GM19463 (cell line): ENCODE data around the gene JAZF1.
"Not testable (repeated sequence)": the region's sequence is repeated elsewhere in the genome, so short reads cannot be mapped to it uniquely, and the experiment has no call there.

ENCODE experiments used
- ATAC-seq: cut with Tn5 transposase; IDR thresholded peaks from one replicate; pipeline ENCODE4 v1.9.1; 2021; ENCODE audit warnings: mild to moderate bottlenecking, moderate library complexity; ENCODE audit not compliant: unreplicated experiment

The JAZF1 gene

DNA sequence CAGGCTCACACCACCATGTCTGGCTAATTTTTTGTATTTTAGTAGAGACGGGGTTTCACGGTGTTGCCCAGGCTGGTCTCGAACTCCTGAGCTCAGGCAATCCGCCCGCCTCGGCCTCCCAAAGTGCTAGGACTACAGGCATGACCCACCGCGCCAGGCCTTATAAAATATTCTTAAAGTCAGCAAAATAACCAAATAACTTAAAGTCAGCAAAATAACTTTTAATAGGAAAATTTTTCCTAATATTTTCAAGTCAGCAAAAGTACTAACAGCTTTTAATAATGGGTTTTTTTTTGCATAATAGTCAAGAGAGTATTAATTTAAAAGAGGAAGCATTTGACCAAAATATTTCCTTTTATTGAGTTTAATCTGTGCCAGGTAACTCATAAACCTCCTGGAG, 258.2 kb downstream of the JAZF1 start:
- not testable (repeated sequence) for ATAC-seq

DNA sequence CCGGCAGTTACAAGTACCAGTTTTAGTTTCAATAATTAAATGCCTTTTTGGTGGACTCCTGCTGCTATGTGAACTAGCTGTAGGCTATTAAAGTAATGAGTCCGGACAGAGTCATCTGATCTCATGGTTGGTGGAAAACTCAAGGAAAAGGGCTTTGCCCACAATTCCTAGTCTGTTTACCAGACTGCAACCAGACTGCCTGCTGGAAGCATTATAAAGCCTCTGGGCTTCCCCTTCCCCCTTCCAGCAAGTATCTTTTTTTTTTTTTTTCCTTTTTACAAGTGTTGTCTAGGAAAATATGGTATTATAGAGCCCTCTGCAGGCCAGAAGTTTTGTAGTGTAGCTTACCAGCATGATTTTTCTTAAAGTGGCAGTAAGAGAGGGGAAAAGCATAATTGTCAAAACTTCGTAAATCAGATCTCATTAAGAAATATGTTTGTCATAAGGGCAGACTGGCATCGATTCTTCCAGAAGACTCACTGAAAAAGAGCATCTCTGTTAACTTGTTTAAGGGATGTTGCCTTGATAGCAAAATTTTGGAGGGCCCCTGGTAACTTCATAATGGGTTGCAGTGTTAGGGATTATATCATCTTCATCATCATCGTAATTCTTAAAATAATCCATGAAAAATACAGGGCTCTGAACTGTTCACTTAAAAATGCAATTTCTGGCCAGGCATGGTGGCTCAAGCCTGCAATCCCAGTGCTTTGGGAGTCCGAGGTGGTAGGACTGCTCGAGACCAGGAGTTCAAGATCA, 259.3 kb downstream of the JAZF1 start:
- no peak for ATAC-seq

DNA sequence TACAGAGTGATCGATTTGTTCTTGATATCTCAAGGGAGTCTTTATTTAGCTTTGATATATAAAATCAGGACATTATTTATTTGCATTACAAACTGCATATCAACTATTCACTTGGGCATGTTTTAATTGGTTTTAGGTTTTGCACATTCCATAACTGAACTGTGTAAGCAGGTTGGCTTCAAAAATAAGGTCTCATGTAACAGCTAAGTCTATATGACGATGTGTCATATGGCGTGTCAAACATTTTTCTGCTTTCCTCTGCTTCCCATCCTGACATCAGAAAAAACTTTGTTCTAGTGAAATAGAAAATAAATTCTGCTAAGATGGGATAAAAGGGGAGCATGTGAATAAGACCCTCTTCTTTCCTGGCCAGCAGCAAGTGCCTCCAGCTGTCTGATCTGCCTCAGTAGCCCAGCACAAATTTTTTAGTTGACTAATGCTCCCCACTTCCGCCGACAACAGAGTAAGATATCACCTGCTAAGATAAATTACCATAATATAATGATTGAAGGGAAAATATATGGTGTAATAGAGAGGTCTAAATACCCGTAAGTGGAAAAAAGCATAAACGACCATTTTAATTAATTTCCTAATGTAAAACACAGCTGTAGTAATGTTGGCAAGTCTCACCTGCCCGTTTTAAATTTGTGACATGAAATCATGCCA, 260.2 kb downstream of the JAZF1 start:
- ATAC-seq, result no peak

DNA sequence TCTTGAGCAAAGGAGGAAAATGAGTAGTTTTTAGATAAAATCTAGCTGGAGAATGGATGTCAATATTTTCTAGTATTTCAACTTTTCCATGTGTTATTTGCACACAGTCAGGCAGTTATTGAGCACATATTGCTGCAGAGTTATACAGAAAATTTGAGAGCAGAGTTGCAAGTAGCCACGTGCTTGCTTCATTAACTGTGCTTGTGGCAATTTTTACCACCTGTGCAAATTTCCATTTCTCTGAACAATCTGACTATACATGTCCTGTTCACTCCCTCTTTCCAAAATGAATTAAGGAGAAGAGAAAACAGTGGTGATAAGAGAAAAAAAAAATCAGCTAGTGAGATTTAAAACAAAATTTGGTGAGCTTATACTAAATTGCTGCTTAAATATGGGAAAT, 262.1 kb downstream of the JAZF1 start:
- no peak for ATAC-seq

DNA sequence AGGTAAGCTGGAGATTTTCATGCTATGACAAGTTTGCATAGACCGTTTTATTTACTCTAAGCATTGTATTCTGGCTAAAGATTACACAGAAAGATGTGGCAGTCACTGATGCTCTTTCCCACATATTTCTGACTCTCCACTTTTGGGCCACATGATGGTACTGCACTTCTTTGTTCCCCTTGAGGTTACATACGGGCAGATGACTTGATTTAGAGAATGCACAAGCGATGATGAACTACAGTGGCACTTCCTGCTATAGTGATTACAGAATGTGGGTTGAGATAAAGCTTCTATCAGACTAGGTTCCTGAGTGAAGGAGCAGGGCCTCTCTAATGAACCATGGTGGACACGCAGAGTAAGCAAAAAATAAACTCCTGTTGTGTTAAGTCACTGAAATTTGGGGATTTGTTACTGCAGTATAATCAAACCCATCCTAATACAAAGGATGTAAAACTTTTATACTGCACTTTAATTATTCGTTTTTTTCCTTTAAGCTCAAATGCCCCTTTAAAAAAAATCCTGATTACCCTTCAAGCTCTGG, 262.8 kb downstream of the JAZF1 start:
- no peak for ATAC-seq

DNA sequence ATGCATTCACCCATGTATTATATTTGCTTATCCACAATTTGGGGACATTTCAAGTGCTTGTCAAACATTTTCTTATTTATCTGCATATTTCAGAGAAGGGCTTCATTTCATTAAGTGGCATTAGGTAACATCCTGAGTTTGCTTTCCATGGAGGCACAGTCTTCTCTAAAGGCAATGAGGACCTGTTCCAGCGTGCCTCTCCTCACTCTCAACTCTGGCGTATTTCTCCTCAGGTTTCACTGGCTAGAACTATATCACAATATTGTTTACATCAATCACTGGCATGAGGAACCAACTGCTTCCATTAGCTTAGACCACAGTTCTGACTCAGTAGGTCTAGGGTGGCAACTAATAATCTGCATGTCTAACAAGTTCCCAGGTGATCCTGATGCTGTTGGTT, 263.5 kb downstream of the JAZF1 start:
- no peak for ATAC-seq

DNA sequence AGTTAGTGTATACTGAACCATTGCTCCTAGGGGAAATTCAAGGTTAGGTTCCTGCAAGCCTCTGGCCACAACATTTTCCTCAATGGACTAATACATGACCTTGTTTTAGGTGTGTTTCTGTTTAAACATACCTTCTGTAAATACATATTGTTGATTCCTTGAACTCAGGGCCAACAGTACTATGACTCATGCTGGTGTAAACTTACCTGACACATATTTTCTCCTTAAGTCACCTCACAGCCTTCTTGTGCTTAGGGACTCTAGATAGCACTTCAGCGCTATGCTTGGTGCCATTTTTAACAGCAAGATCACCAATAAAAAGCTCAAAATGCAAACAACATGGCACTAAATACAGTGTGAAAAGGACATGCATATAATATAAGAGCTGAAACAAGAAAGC, 264.2 kb downstream of the JAZF1 start:
- no peak for ATAC-seq

DNA sequence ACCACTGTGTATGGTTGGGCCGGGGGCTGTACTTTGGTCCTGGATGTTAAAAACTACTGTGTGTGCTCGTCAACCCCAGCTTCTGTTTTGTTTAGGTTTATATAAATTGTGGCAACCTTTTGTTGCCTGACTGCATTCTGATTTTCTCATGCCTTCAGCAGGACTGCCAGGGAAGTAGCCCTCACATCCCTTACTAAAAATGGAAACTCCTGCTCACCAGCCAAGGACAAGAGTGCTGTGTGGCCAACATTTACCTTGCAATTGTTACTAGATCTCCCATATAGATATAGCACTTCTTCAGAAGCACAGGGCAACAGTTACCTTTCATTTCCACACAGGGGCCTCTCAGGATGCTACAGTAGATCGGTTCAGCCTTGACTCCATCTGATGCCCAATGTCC, 266.2 kb downstream of the JAZF1 start:
- ATAC-seq, result no peak

DNA sequence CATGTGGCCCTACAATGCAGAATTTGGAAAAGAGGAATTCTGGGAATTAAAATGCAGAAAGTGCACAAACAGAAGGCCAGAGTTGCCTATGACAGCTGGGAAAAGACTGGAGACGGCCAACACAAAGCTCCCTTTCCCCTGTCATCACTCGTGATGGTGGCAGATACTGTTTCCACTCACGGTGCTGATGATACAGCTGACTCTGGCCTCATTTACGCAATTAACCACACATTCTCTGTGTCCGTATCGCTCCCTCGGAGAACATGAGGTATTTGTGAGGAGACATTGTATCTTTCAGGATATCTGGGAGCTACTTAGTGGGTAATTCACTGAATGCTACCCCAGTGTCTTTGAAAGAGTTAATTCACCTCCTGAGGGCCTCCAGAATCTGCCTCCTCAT, 267.8 kb downstream of the JAZF1 start:
- no peak for ATAC-seq

DNA sequence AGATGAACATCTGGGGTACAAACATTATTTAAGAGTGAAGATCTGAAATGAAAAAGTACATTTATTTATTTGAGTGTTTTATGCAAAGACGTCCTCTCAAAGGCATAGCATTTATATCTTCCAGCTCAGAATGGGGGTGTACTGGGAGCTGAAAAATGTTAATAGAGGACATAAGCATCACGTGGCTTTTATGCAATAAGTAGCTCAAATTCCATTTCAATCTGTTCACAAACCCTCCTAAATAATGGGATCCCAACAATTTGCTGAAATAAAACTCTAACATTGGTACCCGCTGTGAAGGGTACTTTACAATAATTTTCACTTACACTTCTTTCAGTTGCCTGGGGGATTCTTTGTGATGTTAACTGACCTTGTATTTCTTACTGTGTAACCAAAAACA, 268.7 kb downstream of the JAZF1 start:
- no peak for ATAC-seq

DNA sequence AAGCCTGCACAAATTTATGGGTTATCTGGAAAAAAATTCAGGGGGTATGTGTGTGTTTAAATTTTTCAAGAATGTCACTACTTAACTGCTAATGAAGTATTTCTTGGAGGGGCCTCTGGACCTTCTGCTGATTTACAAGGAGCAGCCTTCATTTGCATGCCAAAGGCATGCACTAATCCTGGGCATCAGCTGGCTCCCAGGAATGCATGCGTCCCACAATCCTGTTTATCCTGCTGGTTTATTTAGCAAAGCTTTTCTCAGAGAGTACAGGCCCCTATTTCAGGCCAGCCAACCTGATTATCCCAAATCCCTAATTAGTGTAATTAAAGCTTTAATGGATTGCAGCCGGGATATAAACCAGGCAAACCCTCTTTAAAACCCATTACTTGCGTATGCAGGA, 270.3 kb downstream of the JAZF1 start:
- no peak for ATAC-seq

DNA sequence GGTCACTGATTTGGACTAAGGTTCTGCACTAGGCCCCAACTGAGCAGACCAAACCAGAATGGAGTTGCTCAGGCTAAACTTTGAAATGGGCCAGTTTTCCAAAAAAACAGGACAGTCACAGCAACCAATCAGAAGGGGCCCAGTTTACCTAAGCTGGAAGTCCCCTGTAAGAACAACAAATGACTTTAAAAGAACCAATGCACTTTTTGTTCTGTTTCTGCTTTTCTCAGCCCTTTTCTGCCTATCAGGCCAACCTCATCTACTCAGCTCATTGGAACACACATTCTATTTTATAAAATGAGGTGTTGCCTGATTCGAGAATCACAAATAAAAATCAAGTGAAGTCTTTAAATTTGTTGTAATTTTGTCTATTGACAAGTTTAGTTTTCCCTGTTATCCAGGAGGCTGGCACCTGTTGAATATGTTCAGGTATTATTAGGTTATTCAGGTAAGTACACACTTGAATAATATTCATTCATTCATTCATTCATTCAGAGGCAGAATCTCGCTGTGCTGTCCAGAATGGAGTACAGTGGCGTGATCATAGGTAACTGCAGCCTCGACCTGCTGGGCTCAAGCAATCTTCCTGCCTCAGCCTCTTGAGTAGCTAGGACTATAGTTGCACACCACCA, 271.9 kb downstream of the JAZF1 start:
- no peak for ATAC-seq

DNA sequence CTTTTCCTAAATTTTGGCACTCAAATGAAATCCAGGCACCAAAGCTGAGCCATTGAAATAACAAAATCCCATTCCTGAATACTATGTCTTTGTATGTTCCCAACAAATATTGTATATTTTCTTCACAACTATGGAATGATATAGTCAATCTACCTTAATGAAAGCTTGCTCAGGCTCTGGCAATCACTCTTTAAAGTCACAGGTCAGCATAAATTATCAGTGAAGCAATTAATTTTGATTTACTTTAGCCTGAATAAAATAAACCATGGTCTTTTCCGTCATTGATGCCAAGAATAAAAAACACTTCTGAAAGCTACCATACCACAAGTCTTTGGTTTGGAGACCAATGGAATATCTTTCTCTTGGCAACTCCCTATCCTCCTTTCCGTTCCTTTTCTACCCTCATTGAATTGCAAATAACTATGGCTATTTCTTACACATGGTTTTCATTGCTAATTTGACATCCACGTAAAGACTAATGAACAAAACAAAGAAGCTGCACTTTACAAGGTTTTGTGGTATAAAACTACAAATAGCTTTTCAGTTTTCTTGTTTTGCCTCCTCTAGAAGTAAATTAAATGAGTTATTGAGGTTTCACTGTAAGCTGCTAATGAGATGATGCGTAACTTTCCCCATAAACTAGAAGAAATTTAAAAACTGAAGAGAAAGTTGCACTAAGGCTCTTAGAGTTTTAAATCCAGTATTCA, 274.1 kb downstream of the JAZF1 start:
- ATAC-seq, result no peak

DNA sequence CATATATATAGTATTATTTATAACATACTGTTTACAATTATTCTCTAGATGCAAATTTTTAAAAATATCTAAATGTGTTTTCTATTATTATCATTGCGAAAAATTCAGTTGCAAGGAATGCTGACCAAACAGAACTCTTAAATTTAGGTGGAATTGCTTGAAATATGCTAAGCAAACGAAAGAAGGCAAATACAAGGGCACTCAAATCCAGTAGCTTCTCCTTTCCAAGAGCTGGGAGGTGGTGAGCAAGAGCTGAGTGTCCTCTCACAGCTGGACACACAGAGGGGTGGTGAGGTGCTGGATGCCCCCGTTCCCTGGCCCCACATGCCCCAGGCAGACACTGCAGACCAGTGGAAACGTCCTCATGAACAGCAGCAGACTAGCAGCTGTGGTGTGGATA, 274.6 kb downstream of the JAZF1 start:
- no peak for ATAC-seq

DNA sequence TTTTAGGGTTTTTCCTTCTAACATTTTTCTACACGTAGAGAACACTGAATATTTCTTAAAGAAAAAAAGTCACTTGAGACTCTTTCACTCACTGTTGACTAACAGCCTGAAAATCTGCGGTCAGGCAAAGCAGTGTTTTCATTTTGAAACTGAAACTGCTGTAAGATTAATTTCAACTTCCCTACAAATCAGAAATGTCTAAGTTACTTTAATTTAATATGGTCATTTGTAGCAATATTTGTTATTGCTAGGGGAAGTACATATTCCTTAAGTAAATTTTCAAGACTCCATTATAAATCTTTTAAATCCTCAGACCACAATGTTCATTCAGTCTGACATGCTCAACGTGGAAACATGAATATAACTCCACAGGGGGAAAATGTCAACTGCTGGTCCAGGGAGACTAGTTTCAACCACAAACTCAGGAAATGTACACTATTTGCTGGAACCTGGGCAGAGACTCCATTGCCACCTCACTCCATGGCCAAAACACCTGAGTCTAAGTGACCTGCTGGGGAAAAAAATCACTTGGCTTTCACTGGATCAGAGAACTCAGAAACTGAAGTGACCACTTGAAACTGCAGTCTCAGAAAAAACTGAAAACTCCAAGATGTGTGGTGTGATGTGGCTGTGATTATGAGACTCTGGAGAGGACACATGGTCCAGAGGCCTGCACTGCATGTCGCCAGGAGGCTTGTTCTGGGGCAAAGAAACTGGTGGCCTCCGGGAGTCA, 279.4 kb downstream of the JAZF1 start:
- peak; percentile 88 for ATAC-seq

DNA sequence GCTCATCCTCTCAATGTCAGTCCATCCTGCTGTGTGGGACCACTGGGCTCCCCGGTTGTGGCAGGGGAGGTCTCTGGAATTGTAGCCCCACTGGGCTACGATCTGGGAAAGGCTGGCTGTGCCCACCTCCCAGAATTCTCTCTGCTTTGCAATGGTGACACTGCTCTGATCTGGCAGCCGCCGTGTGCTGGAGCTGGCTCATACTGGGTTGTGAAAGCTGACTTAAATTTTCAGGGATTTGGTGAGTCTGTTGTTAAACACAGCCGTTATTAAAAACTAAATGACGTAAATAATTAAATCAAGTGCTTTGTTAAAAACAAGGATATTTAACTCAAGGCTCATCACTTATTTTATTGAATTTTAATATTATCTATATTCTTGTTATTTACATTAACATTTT, 280.6 kb downstream of the JAZF1 start:
- no peak for ATAC-seq

DNA sequence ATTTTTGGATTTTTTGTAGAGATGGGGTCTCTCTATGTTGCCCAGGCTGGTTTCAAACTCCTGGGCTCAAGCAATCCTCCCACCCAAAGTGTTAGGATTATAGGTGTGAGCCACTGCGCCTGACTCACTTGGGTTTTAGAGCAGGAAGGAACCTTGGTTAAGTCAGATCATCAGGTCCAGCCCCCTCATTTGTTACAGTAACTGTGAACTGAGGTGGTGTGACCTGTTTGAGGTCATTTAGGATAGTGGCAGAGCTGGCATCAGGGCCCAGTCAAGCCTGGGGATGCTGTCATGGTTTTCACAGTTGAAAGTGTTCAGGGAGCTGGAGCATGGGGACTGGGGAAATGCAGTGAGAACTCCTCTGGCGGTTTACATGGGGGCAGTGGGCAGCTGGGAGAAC, 281.0 kb downstream of the JAZF1 start:
- ATAC-seq, result no peak

DNA sequence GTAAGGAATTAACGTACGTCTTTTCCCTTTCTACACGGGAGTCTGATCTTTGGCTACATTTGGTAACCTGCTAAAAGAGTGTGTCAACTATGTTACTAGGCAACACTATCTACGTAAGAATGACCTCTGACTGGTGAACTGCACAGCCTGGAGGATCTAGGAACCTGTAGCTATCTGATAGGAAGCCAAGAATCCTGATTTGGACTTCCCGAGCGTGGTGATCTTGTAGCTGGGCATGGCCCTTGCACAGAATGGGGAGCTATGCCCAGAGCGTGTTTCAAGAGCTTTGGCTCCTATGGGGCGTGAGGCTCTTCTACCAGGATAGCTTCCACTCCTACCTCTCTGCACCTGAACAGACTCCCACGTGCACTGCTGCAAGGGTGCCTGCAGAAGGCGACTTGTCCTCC, 283.2 kb downstream of the JAZF1 start:
- no peak for ATAC-seq

DNA sequence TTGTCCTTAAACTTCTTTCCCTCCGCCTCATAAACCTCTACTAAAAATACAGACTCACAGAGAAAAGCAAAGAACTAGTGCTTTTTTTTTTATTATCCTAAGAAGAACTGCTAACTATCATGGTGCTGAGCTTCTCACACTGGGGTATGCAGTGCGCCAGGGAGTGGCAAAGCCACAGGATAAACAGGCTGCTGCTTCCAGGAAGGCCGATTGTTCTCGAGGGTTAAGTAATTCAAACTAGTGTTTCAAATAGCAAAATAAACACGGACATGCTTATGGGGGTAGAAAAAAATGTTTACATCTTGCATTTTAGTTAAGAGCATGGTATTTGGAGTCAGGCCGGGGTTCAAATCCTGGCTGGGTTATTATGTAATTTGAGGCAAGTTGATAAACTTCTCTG, 283.6 kb downstream of the JAZF1 start:
- no peak for ATAC-seq

DNA sequence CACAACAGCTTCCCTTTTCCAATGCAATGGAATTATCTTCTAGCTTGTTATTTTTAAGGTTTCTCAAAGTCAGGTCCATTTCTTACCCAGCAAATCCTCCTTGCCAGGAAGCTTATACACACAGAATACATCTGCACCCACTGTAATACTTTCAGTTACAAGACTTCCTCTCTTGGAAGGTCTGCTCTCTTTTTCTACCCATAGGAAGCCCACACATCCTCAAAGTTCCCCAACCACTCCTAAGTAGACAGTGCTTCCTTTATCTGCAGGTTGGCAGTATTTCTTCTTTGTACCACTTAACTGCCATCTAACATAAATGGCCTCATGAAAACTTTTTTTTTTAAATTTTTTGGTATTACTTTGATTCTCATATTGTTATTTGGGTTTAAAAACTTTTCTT, 285.0 kb downstream of the JAZF1 start:
- no peak for ATAC-seq
